ENCODE data around the gene USP25.

USP25 gene

DNA sequence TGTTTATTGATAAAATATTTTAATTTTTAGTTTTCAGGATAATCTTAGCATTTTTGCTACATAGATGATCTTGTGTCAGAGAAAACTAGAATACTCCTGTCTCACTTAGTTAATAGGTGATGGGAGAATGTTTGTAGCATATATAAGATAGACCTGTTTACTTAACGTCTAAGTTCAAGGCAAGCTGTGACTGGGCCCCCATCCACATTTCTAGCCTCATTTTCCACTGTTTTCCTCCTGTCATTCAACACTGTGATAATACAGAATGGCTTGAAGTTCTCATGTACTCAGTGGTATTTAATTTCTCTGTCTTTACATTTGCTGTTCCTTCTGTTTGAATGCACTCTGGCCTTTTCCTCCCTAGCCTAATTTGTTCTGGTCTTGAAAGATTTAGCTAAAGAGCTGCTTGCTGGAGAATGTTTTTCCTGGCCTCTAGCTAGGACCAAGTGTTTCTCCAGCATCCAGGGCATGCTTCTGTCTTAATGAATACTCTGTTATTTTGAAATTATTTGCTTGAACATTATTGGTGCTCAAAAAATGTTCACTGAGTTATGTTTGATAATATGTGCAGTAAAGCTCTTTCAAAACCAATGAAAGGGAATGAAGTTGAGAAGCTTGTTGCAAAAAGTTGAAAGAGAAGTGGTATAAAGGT is 37.3 kb downstream of the USP25 start:
- no peak for DNase-seq (ENCODE audit: low spot score)

DNA sequence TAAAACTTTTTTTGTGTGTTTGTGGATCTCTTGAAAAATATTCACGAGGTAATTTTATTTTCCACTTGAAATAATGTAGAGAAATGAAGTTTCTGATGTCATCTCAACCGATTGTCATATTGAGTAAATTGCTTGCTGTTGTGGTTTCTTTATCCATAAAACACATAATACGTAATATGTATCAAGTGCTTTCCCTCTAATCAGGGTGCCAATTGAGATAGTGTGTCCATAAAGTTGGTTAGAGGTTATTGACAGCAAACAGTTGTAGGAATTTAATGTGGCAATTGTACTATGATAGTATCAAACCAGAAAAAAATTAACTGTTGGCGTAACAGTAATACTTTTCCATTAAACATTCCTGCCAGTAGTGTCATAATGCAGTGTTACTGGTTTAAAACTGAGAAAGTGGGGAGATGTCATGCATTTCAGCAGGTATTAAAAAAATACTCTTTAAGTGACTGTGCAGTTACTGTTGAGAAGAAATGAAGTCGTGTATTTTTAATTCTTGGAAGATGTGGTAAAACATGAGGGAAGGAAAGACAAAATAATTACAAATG is 38.3 kb downstream of the USP25 start:
- no peak for DNase-seq (ENCODE audit: low spot score)

DNA sequence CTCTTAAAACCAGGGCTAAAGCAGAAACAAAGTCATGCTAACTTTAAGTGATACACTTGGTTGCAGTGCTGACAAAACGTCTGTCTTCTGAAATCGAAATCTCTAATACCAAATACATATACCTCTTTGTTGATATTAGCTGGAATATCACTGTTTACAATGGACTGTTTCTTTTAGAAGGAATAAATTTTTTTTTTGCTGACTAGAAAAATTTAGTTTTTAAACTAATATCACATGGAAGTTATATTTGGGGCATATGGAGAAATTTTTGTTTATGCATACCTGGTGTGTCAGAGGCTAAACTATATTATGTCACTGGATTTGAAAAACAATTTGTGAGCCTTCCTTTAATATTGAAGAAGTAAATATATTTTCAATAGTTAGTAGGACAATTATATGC is 39.1 kb downstream of the USP25 start:
- DNase-seq (ENCODE audit: low spot score), result no peak

DNA sequence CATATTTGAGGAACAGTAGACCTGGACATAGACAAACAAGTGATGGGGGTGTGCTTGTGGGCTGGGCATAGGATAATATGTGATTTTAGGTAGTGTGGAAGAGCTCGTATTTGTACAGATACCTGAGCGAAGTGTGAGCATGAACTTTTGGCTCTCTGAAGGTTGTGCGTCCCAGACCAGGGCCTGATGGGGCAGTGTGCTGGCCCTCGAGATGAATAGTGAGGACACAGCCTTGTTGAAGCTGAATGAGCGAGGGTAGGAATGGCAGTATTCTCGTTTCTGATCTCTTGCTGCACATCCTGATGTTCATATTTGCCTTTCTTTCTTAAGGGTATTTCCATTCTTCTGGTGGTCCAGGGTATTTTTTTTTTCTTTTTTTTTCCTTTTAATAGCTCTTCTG is 41.5 kb downstream of the USP25 start:
- no peak for DNase-seq (ENCODE audit: low spot score)

DNA sequence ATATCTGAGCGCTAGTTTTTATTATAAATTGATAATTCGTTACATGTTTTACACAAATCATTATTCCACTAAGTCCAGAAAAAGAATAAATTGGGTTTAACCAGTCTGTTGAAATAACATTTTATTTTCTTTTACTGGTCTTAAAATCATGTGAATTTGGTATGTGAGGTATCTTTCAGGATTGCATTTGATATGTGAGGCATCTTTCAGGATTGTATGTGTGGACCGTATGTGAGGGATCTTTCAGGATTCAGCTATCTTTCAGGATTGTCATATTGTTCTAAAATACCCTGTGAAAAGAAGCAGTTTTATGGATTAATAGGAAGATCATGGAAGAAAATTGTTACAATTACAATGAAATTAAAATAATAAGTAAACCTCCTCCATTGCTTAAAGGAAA is 42.9 kb downstream of the USP25 start:
- DNase-seq (ENCODE audit: low spot score), result no peak

DNA sequence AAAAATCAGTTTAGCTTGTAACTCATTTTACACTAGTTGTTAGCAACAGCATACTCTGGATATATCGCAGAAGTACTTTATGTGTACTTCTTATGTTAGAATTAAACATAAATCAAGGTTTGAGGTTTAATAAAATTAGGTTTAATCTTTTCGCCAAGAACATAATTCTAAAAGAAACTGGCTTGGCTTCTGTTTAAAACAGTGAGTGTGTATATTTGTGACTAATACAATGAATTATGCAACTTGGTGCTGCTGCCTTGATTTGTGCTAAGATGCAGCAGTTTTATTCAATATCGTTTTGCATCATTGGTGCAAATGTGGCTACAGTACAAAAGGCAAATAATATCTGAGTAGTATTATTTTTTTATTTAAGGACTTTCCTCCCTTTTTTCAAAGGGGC is 44.8 kb downstream of the USP25 start:
- no peak for DNase-seq (ENCODE audit: low spot score)

DNA sequence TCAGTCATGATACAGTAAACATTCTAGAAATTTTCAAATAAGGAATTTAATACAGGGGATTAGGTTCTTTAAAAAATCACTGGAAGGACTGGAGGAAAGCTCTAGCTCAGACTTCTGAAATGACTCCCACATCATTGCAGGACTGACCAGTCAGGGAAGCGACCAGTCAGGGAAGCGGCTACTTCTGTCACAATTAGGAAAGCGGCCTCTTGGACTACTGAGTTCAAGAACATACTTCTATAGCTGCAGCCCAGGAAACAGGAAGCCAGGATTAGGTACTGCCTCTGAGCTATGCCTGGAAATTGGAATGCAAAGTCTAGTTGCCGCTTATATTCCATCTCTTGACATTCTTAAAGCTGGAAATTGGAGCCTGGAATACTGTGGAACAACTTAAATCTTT is 45.5 kb downstream of the USP25 start:
- no peak for DNase-seq (ENCODE audit: low spot score)

DNA sequence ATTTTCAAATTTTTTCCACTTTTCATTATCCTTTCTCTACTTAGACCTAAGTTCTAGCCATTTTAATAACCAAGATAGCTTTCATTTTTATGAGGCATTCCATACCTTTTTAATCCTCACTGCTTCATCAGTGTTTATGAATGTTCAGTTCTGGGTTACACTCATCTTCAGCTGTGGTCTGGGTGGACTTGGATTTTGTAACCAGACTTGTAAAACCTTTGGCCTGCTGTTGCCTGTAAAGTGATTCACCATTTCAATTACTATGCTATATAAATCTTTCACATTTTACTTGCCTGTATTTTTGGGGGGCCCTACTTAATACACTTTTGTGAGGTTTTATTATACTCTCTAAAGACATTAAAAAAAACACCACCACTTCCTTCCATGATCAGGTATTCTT is 46.2 kb downstream of the USP25 start:
- DNase-seq (ENCODE audit: low spot score), result no peak

DNA sequence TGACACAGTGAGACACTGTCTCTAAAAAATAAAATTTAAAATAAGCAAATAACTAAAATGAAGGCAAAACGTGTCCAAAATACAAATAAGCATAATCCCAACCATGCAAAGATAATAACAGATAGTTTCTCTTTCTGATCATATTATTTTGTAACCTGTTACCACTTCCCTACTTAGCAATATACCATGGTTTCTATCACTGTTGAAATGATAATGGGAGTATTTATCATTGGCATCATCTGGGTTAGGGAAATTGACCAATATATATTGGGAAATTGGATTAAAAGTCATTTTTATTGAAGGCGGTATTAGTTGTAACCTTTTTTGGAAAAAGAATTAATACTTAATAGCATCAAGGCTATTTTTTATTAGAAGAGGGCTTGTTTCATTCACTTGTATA is 47.0 kb downstream of the USP25 start:
- DNase-seq (ENCODE audit: low spot score), result no peak

DNA sequence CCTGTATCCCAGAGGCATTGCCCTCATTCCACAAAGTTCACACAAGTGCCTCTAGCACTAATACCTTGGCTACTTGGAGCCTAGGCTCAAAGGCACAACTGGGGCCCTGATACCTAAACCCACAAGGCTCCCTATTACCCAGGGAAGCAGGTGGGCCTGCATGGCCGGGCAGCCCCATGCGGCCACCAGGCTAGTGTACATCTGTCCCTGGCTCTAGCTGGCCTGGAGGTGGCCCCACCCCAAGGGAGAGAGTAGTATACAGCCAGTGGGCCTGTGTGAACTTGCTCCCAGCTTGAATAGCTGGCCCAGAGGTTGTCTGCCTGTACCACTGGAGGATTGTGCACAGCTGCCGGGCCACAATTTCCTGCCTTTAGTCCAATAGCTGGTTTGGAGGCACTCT is 52.2 kb downstream of the USP25 start:
- DNase-seq (ENCODE audit: low spot score), result no peak

DNA sequence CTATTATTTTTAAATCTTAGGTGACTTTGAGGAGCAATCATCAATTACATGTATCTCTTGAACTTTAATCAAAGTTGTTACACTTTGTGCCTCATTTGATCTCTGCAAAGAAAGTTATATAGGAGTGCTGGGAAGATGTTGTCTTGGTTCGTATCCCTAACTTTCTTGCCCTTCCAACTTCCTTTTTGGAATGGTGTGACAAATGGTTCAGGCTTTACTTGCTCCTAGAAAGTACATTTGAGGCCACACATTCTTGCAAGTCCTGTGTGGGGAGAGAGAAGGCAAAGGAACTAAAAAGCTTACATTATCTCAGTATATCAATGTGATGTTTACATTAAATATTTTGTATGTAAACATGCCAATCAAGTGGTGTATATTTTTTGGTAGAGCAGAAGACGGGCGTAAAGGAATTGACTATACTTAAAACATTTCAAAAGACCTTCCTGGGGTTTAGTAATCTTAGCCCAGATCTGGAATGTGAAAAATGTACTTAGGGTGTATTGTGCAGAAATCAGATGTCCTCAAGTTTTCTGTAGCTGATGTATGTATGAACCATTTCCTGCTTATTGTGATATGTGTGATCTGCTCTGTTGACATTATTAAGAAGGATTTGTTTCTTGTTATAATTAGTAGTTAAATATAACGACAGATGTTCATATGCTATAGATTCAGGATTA is 59.2 kb downstream of the USP25 start:
- DNase-seq (ENCODE audit: low spot score), result no peak

DNA sequence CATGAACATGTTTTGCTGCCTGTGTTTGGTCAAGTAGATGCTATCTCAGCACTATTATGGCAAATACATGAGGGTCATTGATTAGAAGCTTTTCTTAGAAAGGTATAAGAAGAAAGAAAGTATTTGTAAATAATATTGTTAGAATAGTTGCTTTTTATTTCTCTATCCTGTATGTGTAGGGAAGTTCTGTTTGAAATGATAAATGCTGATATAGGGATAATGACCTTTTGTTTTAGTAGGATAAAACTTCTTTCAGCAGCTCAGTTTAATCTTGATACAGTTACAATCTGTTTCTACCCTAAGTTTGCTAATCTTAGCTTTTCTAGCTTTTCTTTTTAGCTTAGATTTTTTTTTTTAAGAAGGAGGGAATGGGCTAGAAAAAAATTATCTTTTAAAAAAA is 63.3 kb downstream of the USP25 start:
- no peak for DNase-seq (ENCODE audit: low spot score)

DNA sequence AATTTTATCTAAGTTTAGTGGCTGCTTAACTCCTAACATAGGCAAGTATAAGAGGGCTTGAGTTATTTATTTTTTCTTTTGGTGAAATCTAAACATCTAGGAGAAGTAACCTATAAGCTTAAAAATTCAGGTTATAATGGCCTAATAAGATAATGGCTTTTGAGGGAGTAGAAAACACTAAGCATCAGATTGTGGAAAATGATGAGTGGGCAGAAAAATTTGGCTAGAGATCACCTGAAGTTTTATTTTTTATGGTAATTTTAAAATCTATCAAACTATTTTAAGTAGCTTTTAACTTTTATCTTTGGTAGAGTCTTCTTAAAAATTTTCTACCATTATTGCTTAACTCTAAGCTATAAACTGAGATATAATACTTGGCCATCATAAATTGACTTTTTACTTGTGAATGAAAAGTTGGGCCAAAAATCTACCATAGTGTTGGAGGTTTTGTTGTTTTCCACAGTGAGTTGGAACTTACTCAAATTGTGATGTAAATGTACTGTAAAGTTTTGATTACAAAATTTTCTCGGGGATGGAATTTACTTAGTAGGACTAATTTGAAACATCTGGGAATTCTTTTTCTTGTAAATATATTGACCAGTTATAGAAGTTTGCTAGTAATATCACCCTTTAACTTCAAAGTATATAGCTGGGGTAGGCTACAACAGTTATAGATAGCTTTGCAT is 63.9 kb downstream of the USP25 start:
- DNase-seq (ENCODE audit: low spot score), result no peak

DNA sequence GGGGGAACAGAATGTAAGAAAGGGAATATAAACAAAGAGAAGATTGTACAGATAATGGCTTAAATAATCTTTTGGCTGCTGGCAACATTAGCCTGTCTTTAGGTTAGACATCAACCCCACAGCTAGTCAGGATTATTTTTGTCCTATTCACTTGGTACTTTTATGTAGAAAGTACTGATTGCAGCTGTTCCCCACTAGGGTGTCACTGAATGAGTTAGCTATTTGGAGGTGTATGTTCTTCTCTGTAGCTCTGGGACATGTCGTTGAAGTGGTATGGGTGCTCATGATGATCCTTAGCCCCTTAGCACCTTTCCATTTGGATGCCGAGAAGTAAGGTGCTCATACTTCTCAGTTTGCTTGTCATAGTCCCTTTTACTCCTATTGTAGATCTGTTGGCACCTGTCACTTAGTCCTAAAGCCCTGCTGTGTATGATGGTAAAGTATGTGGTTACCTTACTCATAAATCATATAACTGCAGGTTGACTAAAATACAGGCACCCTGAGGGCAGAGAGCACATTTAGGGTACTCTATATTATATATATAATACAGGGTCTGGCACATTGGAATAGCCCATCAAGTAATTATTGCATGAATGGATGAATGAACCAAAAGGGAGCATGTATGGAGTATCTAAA is 64.6 kb downstream of the USP25 start:
- DNase-seq (ENCODE audit: low spot score), result no peak

DNA sequence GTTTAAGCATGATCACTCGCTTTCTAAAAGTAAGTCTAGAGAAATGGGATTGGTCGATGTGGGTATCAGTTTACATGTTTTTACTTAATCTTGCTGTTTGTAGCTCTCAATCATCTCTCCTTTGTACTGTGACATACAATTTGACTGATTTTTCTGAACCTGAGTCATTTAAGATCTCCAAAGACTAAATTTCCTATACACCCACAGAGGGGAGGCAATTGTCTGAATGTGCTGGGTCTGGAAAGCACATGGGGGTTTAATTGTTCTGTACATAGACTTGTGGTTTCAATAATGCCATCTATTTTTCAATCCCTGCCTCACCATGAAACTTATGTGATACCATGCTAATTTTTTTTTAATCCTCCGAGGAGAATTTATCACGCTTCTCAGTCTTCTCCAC is 65.8 kb downstream of the USP25 start:
- DNase-seq (ENCODE audit: low spot score), result no peak

DNA sequence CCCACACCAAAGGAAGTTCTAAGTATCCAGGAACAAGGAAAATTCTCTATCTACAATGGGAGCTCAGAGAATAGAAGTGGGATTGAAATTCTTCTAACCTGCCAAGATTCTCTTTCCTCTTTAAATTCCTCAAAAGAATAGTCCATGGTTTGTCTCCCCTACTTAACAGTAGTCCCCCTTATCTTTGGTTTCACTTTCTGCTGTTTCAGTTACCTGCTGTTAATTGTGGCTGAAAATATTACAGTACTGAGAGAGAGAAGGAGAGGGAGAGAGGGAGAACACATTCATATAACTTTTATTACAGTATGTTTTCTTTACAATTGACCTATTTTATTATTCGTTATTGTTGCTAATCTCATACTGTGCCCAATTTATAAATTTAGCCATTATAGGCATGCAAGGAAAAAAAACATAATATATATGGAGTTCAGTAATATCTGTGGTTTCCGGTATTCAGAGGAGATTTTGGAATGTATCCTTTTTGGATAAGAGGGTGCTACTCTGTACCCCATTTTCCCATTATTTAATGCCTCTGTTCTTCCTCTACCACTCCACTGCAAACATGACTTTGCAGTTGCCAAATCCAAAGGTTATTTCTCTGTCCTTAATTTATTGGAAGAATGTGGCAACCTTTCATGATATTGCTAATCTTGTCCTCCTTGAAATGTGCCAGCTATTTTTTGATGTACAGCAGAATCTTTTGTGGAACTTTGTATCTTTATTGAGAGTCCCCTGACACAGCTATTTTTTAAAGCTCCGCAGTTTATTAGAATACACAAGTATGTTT is 68.0 kb downstream of the USP25 start:
- no peak for DNase-seq (ENCODE audit: low spot score)

DNA sequence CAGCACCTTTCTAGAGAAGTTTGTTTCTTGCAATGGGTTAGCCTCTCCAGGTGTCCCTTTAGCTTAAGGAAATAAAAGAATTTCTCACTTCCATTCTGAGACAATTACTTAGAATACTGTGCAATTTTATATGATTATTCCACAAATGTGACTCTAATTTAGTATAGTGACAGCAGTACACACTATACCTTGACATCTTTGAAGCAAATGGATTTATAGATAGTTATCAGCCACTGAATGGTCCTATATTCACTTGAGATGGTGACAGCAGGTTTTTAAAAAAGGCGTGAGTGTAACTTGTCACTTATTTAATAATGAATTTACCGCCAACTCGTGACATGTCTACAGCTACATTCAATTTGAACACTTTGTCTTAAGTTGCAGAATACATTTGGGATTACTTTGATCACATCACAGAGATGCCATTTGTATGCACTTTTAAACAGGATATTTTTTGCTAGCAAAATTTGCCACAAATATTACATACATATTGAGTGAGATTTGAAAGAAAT is 71.6 kb downstream of the USP25 start:
- DNase-seq (ENCODE audit: low spot score), result no peak

DNA sequence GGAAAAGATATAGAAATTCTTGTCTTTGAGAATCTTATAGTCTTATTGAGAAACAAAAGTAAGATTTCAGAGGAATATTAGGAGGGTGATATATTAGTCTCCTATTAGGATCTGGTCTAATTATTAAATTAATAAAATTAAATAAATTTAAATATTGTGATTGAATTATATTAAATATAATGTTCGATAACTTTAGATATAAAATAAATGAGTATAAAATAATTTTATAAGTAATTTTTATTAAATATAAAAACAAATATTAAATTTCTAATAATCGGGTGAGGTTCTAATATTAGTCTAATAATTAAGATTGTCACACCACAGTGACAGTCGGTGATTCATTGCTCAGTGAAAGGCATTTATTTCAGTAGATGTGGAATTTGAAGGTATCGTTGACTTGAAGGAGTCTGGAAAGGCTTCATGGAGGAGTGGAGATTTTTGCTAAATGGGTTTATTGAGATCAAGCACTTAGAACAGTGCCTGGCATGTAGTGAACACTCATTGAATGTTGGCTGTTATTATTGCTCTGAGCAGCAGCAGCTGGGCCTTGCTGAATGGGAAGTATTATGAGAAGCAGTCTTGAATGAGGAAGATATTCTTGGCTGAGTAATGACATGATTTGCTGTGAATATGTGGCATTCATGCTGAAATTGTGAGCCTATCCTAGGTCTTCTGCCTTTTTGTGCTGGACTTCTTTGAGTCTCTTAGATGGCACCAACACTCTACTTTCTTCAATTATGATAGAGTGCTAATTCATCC is 74.6 kb downstream of the USP25 start:
- no peak for DNase-seq (ENCODE audit: low spot score)

DNA sequence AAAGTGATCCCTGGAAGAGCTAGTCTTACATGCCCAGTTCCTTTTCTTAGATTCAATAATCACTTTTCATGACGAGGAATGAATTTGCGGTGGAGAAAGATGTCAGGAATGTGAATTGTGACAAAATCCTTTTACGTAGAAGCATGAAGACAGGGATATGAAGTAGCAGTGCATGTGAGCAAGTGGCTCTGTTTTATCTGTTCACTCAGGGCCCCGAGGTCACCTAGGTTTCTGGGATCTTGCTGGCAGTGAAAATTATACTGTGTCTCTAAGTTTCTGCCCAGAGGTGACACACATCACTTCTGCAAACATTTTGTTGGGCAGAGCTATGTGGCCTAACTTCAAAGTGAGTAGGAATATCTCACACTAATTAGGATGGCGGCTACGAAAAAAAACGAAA is 79.3 kb downstream of the USP25 start:
- no peak for DNase-seq (ENCODE audit: low spot score)

DNA sequence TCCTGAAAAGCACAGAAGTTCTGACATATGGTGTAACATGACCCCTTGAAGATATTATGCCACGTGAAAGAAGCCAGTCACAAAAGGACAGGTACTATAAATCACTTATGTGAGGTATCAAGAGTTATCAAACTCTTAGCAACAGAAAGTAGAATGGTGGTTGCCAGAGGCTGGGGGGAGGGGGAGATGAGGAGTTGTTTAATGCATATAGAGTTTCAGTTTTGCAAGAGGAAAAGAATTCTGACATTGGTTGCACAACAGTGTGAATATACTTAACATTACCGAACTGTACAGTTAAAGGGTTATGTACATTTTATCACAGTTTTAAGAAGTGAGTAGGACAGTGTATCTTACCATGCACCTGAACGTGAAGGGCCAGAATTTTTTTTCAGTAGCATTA is 80.0 kb downstream of the USP25 start:
- DNase-seq (ENCODE audit: low spot score), result no peak

DNA sequence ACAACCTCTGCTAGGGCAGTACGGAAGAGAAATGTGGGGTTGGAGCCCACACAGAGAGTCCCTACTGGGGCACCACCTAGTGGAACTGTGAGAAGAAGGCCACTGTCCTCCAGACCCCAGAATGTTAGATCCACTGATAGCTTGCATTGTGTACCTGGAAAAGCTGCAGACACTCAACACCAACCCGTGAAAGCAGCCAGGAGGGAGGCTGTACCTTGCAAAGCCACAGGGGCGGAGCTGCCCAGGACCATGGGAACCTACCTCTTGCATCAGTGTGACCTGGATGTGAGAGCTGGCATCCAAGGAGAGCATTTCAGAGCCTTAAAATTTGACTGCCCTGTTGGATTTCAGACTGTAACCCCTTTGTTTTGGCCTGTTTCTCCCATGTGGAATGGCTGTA is 85.5 kb downstream of the USP25 start:
- no peak for DNase-seq (ENCODE audit: low spot score)
